ENCODE measurements around the gene ARSG. TPM values are rescaled to one million over a fixed set of nuclear protein-coding genes. Genes with fewer than 3 reads are reported as not detected.

ARSG gene
- total and polyA plus RNA-seq, 2 of the 13 experiments (the other 11 are each of a cell fraction or from before 2014, with no cell fraction given) = 3.7 to 15.2 TPM

GRCh38 chr17:68291836-68292688 lies 767 bp downstream of the ARSG start (continued):
- peak; percentile 65 for TF ChIP-seq CSRNP1 (CRISPR knock-in tag; IDR thresholded peaks at IDR 0.05)
- TF ChIP-seq BRD4 (CRISPR knock-in tag; IDR thresholded peaks at IDR 0.05) = no peak
- TF ChIP-seq ZNF441 (CRISPR knock-in tag; IDR thresholded peaks at IDR 0.05; ENCODE audit: borderline replicate concordance) = no peak
- peak; percentile 33; the same call in 1 of the 2 replicates for TF ChIP-seq LBX2 (CRISPR knock-in tag; IDR thresholded peaks at IDR 0.05; ENCODE audit: borderline replicate concordance)
- TF ChIP-seq ZFX (CRISPR knock-in tag; IDR thresholded peaks at IDR 0.05; ENCODE audit: low read depth) = peak; percentile 64
- peak; percentile 47; the same call in 1 of the 2 replicates for TF ChIP-seq AHDC1 (CRISPR knock-in tag; IDR thresholded peaks at IDR 0.05; ENCODE audit: borderline replicate concordance)
- peak; percentile 44; the same call in 1 of the 2 replicates for TF ChIP-seq ZNF891 (CRISPR knock-in tag; IDR thresholded peaks at IDR 0.05)
- TF ChIP-seq ELF4 (CRISPR knock-in tag; IDR thresholded peaks at IDR 0.05; ENCODE audit: borderline replicate concordance) = no peak
- TF ChIP-seq DRAP1 (CRISPR knock-in tag; IDR thresholded peaks at IDR 0.05) = peak; percentile 41
- peak; percentile 9; the same call in 1 of the 2 replicates for TF ChIP-seq BCL3 (CRISPR knock-in tag; IDR thresholded peaks at IDR 0.05)
- TF ChIP-seq ELF1 (CRISPR knock-in tag; IDR thresholded peaks at IDR 0.05) = peak; percentile 57; the same call in 1 of the 2 replicates
- TF ChIP-seq RXRA (CRISPR knock-in tag; IDR thresholded peaks at IDR 0.05) = peak; percentile 53; the same call in 1 of the 2 replicates
- TF ChIP-seq ZNF597 (CRISPR knock-in tag; IDR thresholded peaks at IDR 0.05) = no peak
- 0 out of 2 replicates have a peak, but pooled peaks have one; percentile 52 for TF ChIP-seq ZSCAN29 (CRISPR knock-in tag; conservative IDR thresholded peaks at IDR 0.05)
- no peak; the same call in 1 of the 2 replicates for TF ChIP-seq ZNF124 (CRISPR knock-in tag; IDR thresholded peaks at IDR 0.05)
- TF ChIP-seq CREB3 (CRISPR knock-in tag; IDR thresholded peaks at IDR 0.05) = no peak
